ENCODE measurements around the gene SHISA9. TPM values are rescaled to one million over a fixed set of nuclear protein-coding genes. Genes with fewer than 3 reads are reported as not detected.

The SHISA9 gene
- total and polyA plus RNA-seq, 7 donors = 0.01 to 0.97 (median 0.07) TPM

- ATAC-seq = no peak
- no peaks in the 10 kb centered on the region for H3K4me1 ChIP-seq
- intact Hi-C loops (cut with DNase I) = no loop called here
- no peak overlapping the region for H3K4me3 ChIP-seq
- no peak for DNase-seq
- H3K36me3 ChIP-seq (ENCODE audit: insufficient read depth in 1 of 2, low read depth in 1 of 2) = no peaks in the 10 kb centered on the region
- H3K9me3 ChIP-seq = no peaks in the 10 kb centered on the region
- peaks cover 0 to 4% (median 0%) of the 10 kb centered on the region in 3 donors for H3K27me3 ChIP-seq (ENCODE audit: insufficient read depth in 3 of 3, low read length in 2 of 3)
- WGBS, 3 donors = 93 to 97% (median 95%) methylated on average over 3 of the region's 3 CpGs
- no peak for TF ChIP-seq CTCF (IDR thresholded peaks at IDR 0.05)
- H3K27ac ChIP-seq = no peak overlapping the region
Measured at GRCh38 chr16:12972246-12972645, 70.8 kb downstream of the SHISA9 start.

- H3K4me3 ChIP-seq = no peak overlapping the region
- WGBS, 3 donors = 89 to 94% (median 94%) methylated on average over 3 of the region's 3 CpGs
- ATAC-seq = no peak
Measured at GRCh38 chr16:12975766-12976165, 74.4 kb downstream of the SHISA9 start.

GRCh38 chr16:12976496-12976895, 75.1 kb downstream of the SHISA9 start:
- no peaks in the 10 kb centered on the region for H3K9me3 ChIP-seq
- no peak overlapping the region for H3K27ac ChIP-seq
- TF ChIP-seq CTCF (IDR thresholded peaks at IDR 0.05) = no peak
- DNase-seq (no peak), ATAC-seq (no peak)
- intact Hi-C loops (cut with DNase I) = no loop called here
- no peaks in the 10 kb centered on the region for H3K4me1 ChIP-seq
- no peak overlapping the region for H3K4me3 ChIP-seq
- 54 to 58% (median 57%) methylated on average over 2 of the region's 2 CpGs for WGBS, 3 donors
- H3K36me3 ChIP-seq (ENCODE audit: insufficient read depth in 1 of 2, low read depth in 1 of 2) = no peaks in the 10 kb centered on the region
- H3K27me3 ChIP-seq (ENCODE audit: insufficient read depth in 3 of 3, low read length in 2 of 3) = peaks cover 0 to 4% (median 0%) of the 10 kb centered on the region in 3 donors

More at GRCh38 chr16:12975766-12976165, 74.4 kb downstream of the SHISA9 start:
- Histone ChIP-seq H3K4me1 (no peaks in the 10 kb centered on the region), H3K9me3 (no peaks in the 10 kb centered on the region), H3K36me3 (ENCODE audit: insufficient read depth in 1 of 2, low read depth in 1 of 2) (no peaks in the 10 kb centered on the region), H3K27ac (no peak overlapping the region), H3K27me3 (ENCODE audit: insufficient read depth in 3 of 3, low read length in 2 of 3) (peaks cover 0 to 4% (median 0%) of the 10 kb centered on the region in 3 donors)
- no peak for DNase-seq
- TF ChIP-seq CTCF (IDR thresholded peaks at IDR 0.05) = no peak
- intact Hi-C loops (cut with DNase I) = no loop called here

- Histone ChIP-seq H3K4me3 (no peak overlapping the region), H3K36me3 (ENCODE audit: insufficient read depth in 1 of 2, low read depth in 1 of 2) (no peaks in the 10 kb centered on the region), H3K4me1 (no peaks in the 10 kb centered on the region), H3K27ac (no peak overlapping the region), H3K27me3 (ENCODE audit: insufficient read depth in 3 of 3, low read length in 2 of 3) (peaks cover 0 to 4% (median 0%) of the 10 kb centered on the region in 3 donors), H3K9me3 (no peaks in the 10 kb centered on the region)
- TF ChIP-seq CTCF (IDR thresholded peaks at IDR 0.05) = no peak
- DNase-seq (no peak), ATAC-seq (no peak)
- intact Hi-C loops (cut with DNase I) = no loop called here
- WGBS, 3 donors = 58 to 73% (median 72%) methylated on average over 5 of the region's 5 CpGs
Measured at GRCh38 chr16:12976936-12977335, 75.5 kb downstream of the SHISA9 start.

GRCh38 chr16:12985516-12985915, 84.1 kb downstream of the SHISA9 start:
- intact Hi-C loops (cut with DNase I) = no loop called here
- Histone ChIP-seq H3K4me1 (no peaks in the 10 kb centered on the region), H3K27me3 (ENCODE audit: insufficient read depth in 3 of 3, low read length in 2 of 3) (no peaks in the 10 kb centered on the region), H3K36me3 (ENCODE audit: insufficient read depth in 1 of 2, low read depth in 1 of 2) (no peaks in the 10 kb centered on the region), H3K9me3 (peaks cover 1% of the 10 kb centered on the region), H3K4me3 (no peak overlapping the region), H3K27ac (no peak overlapping the region)
- ATAC-seq = no peak
- no peak for DNase-seq
- no peak for TF ChIP-seq CTCF (IDR thresholded peaks at IDR 0.05)
